HUES64 (cell line): ENCODE data around the gene PWWP2B.

Source experiments
- H3K27ac ChIP-seq: 2 replicates; pipeline ENCODE4 v1.7.0; 2013; ENCODE audit warnings: low read depth, low read length, inconsistent platforms
- H3K27me3 ChIP-seq: 2 replicates; pipeline ENCODE4 v1.6.1; 2013; ENCODE audit warnings: mild to moderate bottlenecking, low read length; ENCODE audit not compliant: insufficient read depth
- H3K36me3 ChIP-seq: 2 replicates; pipeline ENCODE4 v1.6.1; 2013; ENCODE audit warnings: mild to moderate bottlenecking, low read length; ENCODE audit not compliant: insufficient read depth
- H3K4me1 ChIP-seq: 2 replicates; pipeline ENCODE4 v1.6.1; 2013; ENCODE audit warnings: mild to moderate bottlenecking, low read length, moderate library complexity; ENCODE audit not compliant: insufficient read depth
- H3K4me3 ChIP-seq: 2 replicates; pipeline ENCODE4 v1.5.1; 2013; ENCODE audit warnings: mild to moderate bottlenecking, low read length, moderate library complexity
- H3K9ac ChIP-seq: 2 replicates; pipeline ENCODE4 v1.6.1; 2013; ENCODE audit warnings: mild to moderate bottlenecking, low read depth, low read length
- H3K9me3 ChIP-seq: 2 replicates; pipeline ENCODE4 v1.6.1; 2013; ENCODE audit warnings: low read depth, low read length; ENCODE audit not compliant: insufficient read depth
- WGBS: fragments of 150-250, 120-280 bp; methylation state at CpG from one replicate; pipeline ENCODE4 v1.1.7; 2013; ENCODE audit warnings: missing lambda C conversion rate; 5-methylcytosine and 5-hydroxymethylcytosine counted together

The PWWP2B gene

GRCh38 chr10:132465889-132466519 is 69.0 kb downstream of the PWWP2B start:
- 90% methylated on average over 20 of the region's 20 CpGs for WGBS
- no peaks in the 10 kb centered on the region for H3K9me3 ChIP-seq
- no peak overlapping the region for H3K9ac ChIP-seq
- no peaks in the 10 kb centered on the region for H3K36me3 ChIP-seq
- no peak overlapping the region for H3K27ac ChIP-seq
- no peak overlapping the region for H3K4me3 ChIP-seq
- no peaks in the 10 kb centered on the region for H3K27me3 ChIP-seq
- H3K4me1 ChIP-seq, result peaks cover 3% of the 10 kb centered on the region; the same call in 1 of the 2 replicates

- Histone ChIP-seq H3K4me1 (peaks cover 3% of the 10 kb centered on the region; the same call in 1 of the 2 replicates), H3K36me3 (no peaks in the 10 kb centered on the region), H3K27me3 (no peaks in the 10 kb centered on the region), H3K9me3 (no peaks in the 10 kb centered on the region), H3K9ac (no peak overlapping the region), H3K27ac (no peak overlapping the region), H3K4me3 (no peak overlapping the region)
- 90% methylated on average over 29 of the region's 29 CpGs for WGBS
Measured at GRCh38 chr10:132466520-132467463, 69.8 kb downstream of the PWWP2B start.
